Activated CD8-positive, alpha-beta memory T cell treated with anti-CD3 and anti-CD28 coated beads, Interleukin-2, amount 10 ng/mL, durations not matched to agents 7 days and 5 days (primary cell): ENCODE results near the gene HNRNPLL. TPM values are rescaled to one million over a fixed set of nuclear protein-coding genes. Genes with fewer than 3 reads are reported as not detected.
A peak's percentile ranks its signal among the peaks of the same experiment; 100 is the strongest.

Source experiments
- ATAC-seq: fragments of 150-1000 bp; cut with Tn5 transposase; one replicate; pipeline ENCODE4 v1.10.0; 2021; ENCODE audit warnings: moderate library complexity
- CTCF ChIA-PET: fragments of 350-600 bp; sonication (Branson Sonifier 250); formaldehyde crosslinking; loops from one replicate; lab custom pipeline; 2021; ENCODE audit warnings: antibody characterized with exemption; lab: Charles Lee
- DNase-seq: peaks from one replicate; pipeline ENCODE4 v3.0.0-alpha.2; 2020
- H3K27ac Mint-ChIP-seq: one replicate; pipeline ENCODE4 v1.8.0; 2021; ENCODE audit warnings: mild to moderate bottlenecking, mixed read lengths
- H3K27me3 Mint-ChIP-seq: one replicate; pipeline ENCODE4 v1.8.0; 2021; ENCODE audit warnings: mixed read lengths
- H3K36me3 Mint-ChIP-seq: one replicate; pipeline ENCODE4 v1.8.0; 2021; ENCODE audit warnings: mild to moderate bottlenecking, mixed read lengths
- H3K4me1 Mint-ChIP-seq: one replicate; pipeline ENCODE4 v1.8.0; 2021; ENCODE audit warnings: mixed read lengths
- H3K4me3 Mint-ChIP-seq: one replicate; pipeline ENCODE4 v1.8.0; 2021; ENCODE audit warnings: mild to moderate bottlenecking, moderate library complexity, mixed read lengths
- H3K9me3 Mint-ChIP-seq: one replicate; pipeline ENCODE4 v1.8.0; 2022; ENCODE audit warnings: low read depth, mixed read lengths
- total RNA-seq, 2 experiments: library from RNA; stranded (reverse); gene quantifications; one replicate each; pipeline ENCODE4 v1.2.3, GENCODE V29; 2021

Gene HNRNPLL
- total RNA-seq, 2 experiments from 2014 or later: 88.8 to 106 TPM

DNA sequence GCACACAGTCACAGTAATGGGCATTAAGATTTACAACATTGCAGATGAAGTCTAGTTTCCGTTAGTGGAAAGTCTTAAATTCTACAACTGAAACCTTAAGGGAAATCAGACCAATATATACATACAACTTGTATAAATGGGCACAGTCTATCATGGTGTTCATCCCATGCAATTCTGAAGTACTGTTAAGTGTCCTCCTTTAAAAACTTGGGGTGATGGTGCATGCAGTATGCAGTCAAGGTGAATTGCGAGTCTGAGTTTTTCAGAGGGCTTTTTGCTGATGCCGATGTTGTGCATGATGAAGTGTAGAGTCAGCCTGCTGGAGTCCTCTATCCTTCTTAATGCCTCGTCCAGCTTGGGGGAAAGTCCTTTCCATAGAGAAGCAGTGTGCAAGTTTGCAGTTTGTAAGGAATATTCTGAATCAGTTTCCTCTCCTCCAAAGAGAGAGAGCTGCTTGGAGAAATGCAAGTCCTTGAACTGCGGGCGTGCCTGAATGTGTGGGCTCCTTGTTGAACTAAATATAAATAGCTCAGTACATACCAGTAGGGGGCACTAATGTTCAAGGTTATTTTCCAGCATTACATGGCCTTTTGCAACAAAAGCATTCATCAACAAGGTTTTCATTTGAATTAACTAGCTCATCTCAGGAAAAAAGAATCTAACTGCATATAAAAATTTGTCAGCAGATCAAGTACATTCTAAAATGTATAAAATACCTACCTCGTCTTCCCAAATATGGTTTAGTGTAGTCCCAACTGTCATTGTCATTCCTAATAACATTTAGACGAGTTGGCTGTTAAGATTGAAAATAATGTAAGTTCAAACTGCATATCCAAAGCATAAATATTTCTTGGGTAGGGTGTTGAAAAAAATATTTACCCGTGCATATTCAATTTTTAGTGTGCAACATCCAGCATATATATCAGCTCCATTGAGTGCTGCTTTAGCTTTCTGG lies 21.3 kb downstream of the HNRNPLL start:
- DNase-seq (no peak), ATAC-seq (peak; percentile 86)
- Mint-ChIP-seq H3K4me3 (no peak overlapping the region), H3K27ac (peak overlapping the region; percentile 9), H3K9me3 (no peaks in the 10 kb centered on the region), H3K27me3 (no peaks in the 10 kb centered on the region), H3K36me3 (peaks cover 49% of the 10 kb centered on the region), H3K4me1 (peaks cover 31% of the 10 kb centered on the region)
- CTCF ChIA-PET: interaction anchor here (0.7 to 9.3 kb wide), 60 partner anchors 9 to 294 kb away, joined by 3 to 147 read pairs (median 5); partner anchors contain the start of genes DHX57, GALM, HNRNPLL and MORN2

DNA sequence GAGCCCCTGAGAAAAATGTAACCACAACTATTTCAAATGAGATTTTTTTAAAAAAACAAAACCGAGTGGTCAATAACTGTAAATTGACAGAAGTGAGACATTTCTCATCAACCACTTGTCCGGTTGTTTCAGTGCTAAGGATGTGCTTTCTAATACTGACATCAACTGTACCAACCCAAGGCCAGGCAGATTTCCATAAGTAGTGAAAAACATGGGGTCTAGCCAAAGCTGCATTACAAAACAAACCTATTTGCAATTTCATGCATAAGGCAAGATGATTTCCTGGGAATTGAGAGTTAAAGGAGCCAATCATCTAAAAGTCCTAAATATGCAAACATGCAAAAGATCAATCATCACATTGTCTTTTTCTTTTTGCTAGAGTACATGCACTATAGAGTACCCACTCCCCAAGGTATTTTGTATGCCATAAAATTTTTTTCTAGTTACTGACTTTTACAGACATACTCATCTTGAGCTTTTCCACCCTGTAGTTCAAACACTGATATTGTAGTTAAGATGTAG lies 22.6 kb downstream of the HNRNPLL start:
- DNase-seq: no peak
- H3K4me1 Mint-ChIP-seq: peaks cover 35% of the 10 kb centered on the region
- no peak overlapping the region for H3K4me3 Mint-ChIP-seq
- CTCF ChIA-PET: interaction anchor here (0.9 to 9.3 kb wide), 12 partner anchors 12 to 163 kb away, joined by 3 to 147 read pairs (median 4); partner anchors contain the start of gene HNRNPLL
- H3K9me3 Mint-ChIP-seq: no peaks in the 10 kb centered on the region
- H3K36me3 Mint-ChIP-seq: peaks cover 51% of the 10 kb centered on the region
- ATAC-seq: no peak
- no peak overlapping the region for H3K27ac Mint-ChIP-seq
- H3K27me3 Mint-ChIP-seq: no peaks in the 10 kb centered on the region

DNA sequence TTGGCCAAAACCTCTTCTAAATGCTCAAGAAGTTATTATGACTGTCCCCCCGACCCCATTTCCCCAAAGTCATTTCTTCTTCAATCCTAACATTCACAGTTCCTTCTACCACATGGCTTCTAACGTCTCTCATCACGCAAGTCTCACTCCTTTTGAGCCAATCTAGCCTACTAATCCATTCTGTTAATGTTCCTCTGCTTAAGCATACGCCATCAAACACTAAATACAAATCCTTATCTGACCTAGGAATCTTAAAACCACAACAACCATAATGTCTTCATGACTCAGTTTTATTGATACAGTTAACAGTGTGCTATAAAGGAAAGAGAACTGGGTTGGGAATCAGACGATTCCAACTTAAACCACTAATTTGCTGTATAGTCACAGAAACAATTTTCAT lies 23.9 kb downstream of the HNRNPLL start:
- no peak overlapping the region for H3K27ac Mint-ChIP-seq
- peaks cover 50% of the 10 kb centered on the region for H3K36me3 Mint-ChIP-seq
- no peak overlapping the region for H3K4me3 Mint-ChIP-seq
- H3K4me1 Mint-ChIP-seq: peaks cover 39% of the 10 kb centered on the region
- DNase-seq (no peak), ATAC-seq (peak; percentile 55)
- H3K9me3 Mint-ChIP-seq: no peaks in the 10 kb centered on the region
- CTCF ChIA-PET: interaction anchor here (0.7 to 9.3 kb wide), 9 partner anchors 12 to 149 kb away, joined by 3 to 147 read pairs (median 4); partner anchors contain the start of genes GALM and HNRNPLL
- no peaks in the 10 kb centered on the region for H3K27me3 Mint-ChIP-seq

DNA sequence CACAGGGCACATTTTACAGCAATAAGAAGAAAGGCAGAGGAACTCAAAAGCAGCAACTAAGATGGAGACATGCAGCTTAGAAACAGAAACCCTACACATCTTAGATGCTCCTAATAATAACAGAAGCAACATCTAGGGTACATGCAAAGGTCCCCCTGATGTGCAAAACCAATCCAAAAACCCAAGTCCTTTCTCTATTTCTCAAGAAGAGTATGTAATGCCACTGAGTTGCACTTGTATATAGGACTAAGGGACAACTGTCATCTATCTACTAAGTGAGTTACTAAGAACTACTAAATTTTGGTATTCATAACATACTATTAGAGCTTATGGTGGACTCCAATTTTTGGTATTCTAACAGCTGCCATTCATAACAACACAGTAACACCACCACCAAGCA lies 28.4 kb downstream of the HNRNPLL start:
- CTCF ChIA-PET: interaction anchor here (0.6 to 1.7 kb wide), 5 partner anchors 9 to 169 kb away, joined by 3 to 6 read pairs (median 3); no protein-coding TSS in a partner anchor
- Mint-ChIP-seq H3K36me3 (peaks cover 50% of the 10 kb centered on the region), H3K27me3 (no peaks in the 10 kb centered on the region), H3K27ac (no peak overlapping the region), H3K4me3 (no peak overlapping the region), H3K9me3 (no peaks in the 10 kb centered on the region), H3K4me1 (peaks cover 40% of the 10 kb centered on the region)
- DNase-seq: no peak
- ATAC-seq: no peak

DNA sequence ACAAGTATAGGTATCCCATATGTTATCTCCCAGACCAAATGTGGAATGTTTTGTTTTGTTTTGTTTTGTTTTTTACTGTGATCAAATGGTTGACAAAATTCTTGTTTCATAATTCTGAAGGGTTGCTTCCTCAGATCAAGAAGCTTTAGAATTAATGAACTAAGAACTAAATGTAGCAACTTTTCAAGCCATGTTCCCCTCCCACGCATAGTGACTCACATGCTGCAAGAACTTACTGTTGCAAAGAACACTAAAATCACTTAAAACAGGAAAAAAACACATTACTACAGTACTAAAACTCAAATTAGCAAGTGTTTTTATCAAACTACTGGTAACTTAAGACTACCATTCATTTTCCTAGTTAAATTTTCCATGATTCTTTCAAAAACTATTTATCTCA lies 30.6 kb downstream of the HNRNPLL start:
- peaks cover 28% of the 10 kb centered on the region for H3K4me1 Mint-ChIP-seq
- H3K27me3 Mint-ChIP-seq: no peaks in the 10 kb centered on the region
- peaks cover 52% of the 10 kb centered on the region for H3K36me3 Mint-ChIP-seq
- no peaks in the 10 kb centered on the region for H3K9me3 Mint-ChIP-seq
- no peak for ATAC-seq
- no peak for DNase-seq
- CTCF ChIA-PET: interaction anchor here (1.3 to 2.3 kb wide), 2 partner anchors 10 to 36 kb away, joined by 5 to 12 read pairs; no protein-coding TSS in a partner anchor
- no peak overlapping the region for H3K4me3 Mint-ChIP-seq
- H3K27ac Mint-ChIP-seq: peak overlapping the region; percentile 62

DNA sequence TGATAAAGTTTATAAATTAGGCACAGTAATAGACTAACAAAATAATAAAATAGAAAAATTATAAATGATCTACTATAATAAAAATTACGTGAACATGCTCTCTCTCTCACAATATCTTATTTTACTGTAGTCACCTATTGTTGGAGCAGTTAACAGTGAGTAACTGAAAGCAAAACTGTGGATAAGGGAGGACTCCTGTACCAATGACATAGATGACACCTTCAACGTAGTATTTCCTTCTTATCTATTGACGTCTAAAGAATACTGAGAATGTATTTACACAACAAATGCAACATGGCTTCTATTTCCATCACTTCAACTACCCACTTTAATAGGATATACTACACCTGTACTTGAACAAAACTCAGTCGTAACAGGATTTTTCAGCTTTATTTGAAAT lies 31.5 kb downstream of the HNRNPLL start:
- no peak overlapping the region for H3K27ac Mint-ChIP-seq
- DNase-seq (no peak), ATAC-seq (peak; percentile 55)
- peaks cover 49% of the 10 kb centered on the region for H3K36me3 Mint-ChIP-seq
- no peak overlapping the region for H3K4me3 Mint-ChIP-seq
- CTCF ChIA-PET: interaction anchor here (1.3 kb wide), 1 partner anchor 35 kb away, joined by 5 read pairs; no protein-coding TSS in a partner anchor
- H3K9me3 Mint-ChIP-seq: no peaks in the 10 kb centered on the region
- peaks cover 25% of the 10 kb centered on the region for H3K4me1 Mint-ChIP-seq
- H3K27me3 Mint-ChIP-seq: no peaks in the 10 kb centered on the region

DNA sequence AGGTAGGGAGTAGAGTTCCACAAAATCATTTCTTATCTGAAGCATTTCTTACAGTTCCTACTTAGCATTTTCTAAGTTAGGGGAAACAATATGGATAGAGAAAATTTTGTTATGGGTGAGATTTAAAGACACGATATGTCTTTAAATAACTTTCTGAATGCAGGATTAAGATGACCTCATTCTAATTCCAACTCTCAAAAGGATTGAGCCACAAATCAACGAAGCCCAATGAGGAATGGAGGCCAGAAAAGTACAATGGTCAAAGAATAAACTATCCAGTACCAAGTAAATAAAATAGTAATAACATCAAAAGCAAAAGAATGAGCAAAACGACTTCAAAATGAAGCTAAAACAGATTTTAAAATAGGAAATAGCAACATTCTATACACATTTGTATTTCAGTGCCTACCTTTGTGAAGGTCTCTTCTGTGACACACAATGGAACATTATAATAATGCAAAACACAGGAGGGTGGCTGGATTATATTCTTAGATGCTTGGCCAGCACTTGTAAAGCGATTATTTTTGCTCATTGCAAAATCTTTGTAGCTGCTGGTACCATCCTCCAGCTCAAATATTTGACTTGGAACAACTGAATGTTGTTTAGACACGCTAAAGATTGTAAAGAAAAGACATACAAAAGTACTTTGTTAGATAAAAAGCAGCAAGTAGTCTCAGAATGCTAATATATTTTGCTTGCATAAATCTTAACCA lies 33.8 kb downstream of the HNRNPLL start:
- Mint-ChIP-seq H3K27me3 (no peaks in the 10 kb centered on the region), H3K9me3 (no peaks in the 10 kb centered on the region), H3K36me3 (peaks cover 46% of the 10 kb centered on the region), H3K4me1 (peaks cover 12% of the 10 kb centered on the region), H3K27ac (no peak overlapping the region), H3K4me3 (no peak overlapping the region)
- no peak for DNase-seq
- CTCF ChIA-PET: interaction anchor here (0.8 to 1.8 kb wide), 5 partner anchors 9 to 238 kb away, joined by 3 to 9 read pairs (median 5); no protein-coding TSS in a partner anchor
- no peak for ATAC-seq

DNA sequence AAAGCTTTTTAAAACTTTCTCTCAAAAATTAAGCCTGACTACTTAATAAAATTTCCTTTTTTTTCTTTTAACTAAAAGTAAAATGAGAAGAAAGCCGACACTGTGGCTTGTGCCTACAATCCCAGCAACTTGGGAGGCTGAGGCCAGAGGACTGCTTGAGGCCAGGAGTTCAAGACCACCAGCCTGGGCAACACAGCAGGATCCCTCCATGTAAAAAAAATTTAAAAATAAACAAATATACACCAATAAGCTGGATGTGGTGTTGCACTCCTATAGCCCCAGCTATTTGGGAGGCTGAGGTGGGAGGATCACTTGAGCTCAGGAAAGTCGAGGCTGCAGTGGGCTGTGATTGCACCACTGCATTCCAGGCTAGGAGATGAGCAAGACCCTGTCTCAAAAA lies 37.4 kb downstream of the HNRNPLL start:
- DNase-seq: no peak
- Mint-ChIP-seq H3K27ac (no peak overlapping the region), H3K27me3 (no peaks in the 10 kb centered on the region), H3K36me3 (peaks cover 47% of the 10 kb centered on the region), H3K4me3 (no peak overlapping the region), H3K9me3 (no peaks in the 10 kb centered on the region), H3K4me1 (no peaks in the 10 kb centered on the region)
- CTCF ChIA-PET: interaction anchor here (0.7 to 4.7 kb wide), 5 partner anchors 9 to 1301 kb away, joined by 3 to 19 read pairs (median 5); no protein-coding TSS in a partner anchor
- ATAC-seq: no peak

DNA sequence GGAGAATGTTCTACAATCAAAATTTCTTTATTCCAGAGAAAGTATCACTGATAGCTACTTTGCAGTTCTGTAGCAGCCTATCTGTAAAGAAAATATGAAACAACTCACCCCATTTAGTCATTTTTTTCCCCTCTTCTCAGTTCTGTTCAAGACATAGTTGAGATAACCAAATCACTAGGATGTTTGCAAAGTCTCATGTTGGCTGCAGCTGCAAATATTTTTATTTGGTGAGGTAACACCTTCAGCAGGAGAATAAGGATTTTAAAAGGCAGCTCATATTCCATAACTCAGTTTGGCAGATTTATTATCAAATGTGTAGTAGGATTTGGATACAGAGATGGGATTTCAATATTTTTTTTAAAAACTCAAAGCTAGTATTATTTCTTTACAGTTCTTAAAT lies 41.0 kb downstream of the HNRNPLL start:
- DNase-seq (no peak), ATAC-seq (no peak)
- Mint-ChIP-seq H3K36me3 (peaks cover 32% of the 10 kb centered on the region), H3K4me3 (no peak overlapping the region), H3K27ac (no peak overlapping the region), H3K9me3 (no peaks in the 10 kb centered on the region), H3K4me1 (no peaks in the 10 kb centered on the region), H3K27me3 (no peaks in the 10 kb centered on the region)
- CTCF ChIA-PET: interaction anchor here (1.2 to 4.7 kb wide), 4 partner anchors 20 to 245 kb away, joined by 3 to 19 read pairs (median 5); no protein-coding TSS in a partner anchor

DNA sequence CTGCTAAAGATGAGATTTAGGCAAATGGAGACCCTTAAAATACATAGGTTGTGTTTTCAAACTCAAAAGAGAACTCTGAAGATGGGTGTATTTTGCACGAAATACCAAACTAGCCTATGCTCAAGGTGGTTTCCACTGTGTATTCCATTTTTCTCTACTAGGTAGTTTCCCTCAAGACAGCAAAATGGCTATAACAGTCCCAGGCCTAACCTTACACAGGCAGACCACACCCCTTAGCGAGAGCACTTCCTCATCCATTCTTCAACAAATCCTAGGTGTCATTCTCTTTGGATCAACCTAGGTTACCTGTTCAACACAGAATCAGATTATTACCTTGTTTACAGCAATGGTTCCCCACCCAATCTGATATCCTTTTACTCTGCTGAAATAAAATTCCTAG lies 42.6 kb downstream of the HNRNPLL start:
- H3K9me3 Mint-ChIP-seq: no peaks in the 10 kb centered on the region
- H3K27me3 Mint-ChIP-seq: no peaks in the 10 kb centered on the region
- ATAC-seq (no peak), DNase-seq (no peak)
- no peak overlapping the region for H3K4me3 Mint-ChIP-seq
- peaks cover 24% of the 10 kb centered on the region for H3K36me3 Mint-ChIP-seq
- H3K4me1 Mint-ChIP-seq: no peaks in the 10 kb centered on the region
- H3K27ac Mint-ChIP-seq: no peak overlapping the region
- CTCF ChIA-PET: no interaction called here

DNA sequence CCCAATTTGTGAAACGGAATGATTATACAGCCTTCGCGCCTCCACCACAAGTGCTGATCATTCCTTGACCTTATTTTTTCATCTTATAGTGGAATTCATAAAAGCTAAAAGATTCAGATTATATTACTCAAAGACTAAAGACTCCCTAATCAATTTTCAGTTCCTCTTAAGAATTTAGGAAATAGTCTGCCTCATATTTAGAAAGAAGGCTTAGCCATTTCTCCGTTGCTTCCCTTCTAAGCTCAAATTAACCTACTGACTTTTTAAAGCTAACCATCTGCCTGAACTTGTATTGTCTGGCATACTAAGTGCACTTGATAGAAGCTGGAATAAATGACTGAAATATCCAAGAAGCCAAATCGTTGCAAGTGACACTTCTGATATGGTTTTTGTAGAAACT lies 44.7 kb downstream of the HNRNPLL start:
- CTCF ChIA-PET: interaction anchor here (0.7 to 1.7 kb wide), 5 partner anchors 10 to 182 kb away, joined by 3 to 9 read pairs (median 3); no protein-coding TSS in a partner anchor
- Mint-ChIP-seq H3K27ac (no peak overlapping the region), H3K4me3 (no peak overlapping the region), H3K36me3 (peaks cover 21% of the 10 kb centered on the region), H3K9me3 (no peaks in the 10 kb centered on the region), H3K4me1 (no peaks in the 10 kb centered on the region), H3K27me3 (no peaks in the 10 kb centered on the region)
- no peak for ATAC-seq
- no peak for DNase-seq

DNA sequence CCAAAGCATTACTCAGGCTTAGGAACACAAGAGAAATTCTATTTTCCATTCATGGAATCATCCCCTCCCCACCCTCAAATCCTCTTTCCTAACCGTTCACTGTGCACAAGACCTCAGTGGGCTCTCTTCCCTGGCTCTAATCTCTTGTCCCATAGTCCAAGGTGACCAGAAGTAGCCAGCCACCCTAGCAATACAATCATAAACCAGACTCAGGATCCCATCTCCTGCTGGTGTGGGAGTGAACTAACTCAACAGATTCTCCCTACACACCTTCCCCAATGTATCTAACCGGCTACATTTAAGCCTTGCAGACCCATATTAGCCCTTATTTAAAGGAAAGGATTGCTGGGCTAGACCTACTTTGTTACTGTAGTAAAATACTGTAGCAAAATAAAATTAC lies 45.5 kb downstream of the HNRNPLL start:
- Mint-ChIP-seq H3K4me3 (no peak overlapping the region), H3K27me3 (no peaks in the 10 kb centered on the region), H3K9me3 (no peaks in the 10 kb centered on the region), H3K36me3 (peaks cover 23% of the 10 kb centered on the region), H3K4me1 (peaks cover 3% of the 10 kb centered on the region), H3K27ac (no peak overlapping the region)
- DNase-seq (no peak), ATAC-seq (no peak)
- CTCF ChIA-PET: interaction anchor here (0.8 to 4.3 kb wide), 4 partner anchors 21 to 183 kb away, joined by 3 to 25 read pairs (median 8); no protein-coding TSS in a partner anchor
